GM18507 (cell line): Measurements from ENCODE around the gene FUZ.
A peak's percentile ranks its signal among the peaks of the same experiment; 100 is the strongest.

ENCODE experiments used
- DNase-seq: peaks from one replicate; pipeline ENCODE4 v3.0.0; 2011; ENCODE audit warnings: low read depth; ENCODE audit not compliant: insufficient read length; ENCODE audit errors: extremely low spot score
- FAIRE-seq: peaks from 2 replicates; lab custom pipeline; 2011; peaks lifted over from hg19 to GRCh38; lab: Jason Lieb, UNC

FUZ gene

DNA sequence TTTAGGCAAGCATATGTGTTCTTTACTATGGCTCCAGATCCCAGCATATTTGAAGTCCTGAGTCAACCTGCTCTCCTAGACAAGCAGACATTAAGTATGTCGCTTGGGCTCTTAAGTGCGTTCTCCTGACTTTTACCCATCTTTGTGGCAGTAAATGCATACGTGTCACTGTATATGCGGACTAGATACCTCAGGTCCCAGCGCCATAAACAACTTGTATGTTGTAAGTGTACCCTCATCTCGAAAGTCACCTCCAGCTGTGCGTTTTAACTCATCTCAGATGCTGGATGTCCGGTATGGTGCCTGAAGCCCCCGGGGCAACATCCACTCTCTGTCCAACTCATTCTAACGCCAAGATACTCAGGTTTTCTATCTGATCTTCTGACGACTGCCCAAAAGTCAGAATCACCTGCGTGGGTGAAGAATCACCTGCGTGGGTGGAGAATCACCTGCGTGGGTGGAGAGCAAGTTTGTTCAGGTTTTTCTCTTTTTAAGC is 39.6 kb upstream of the FUZ start:
- DNase-seq (no peak), FAIRE-seq (no peak)

DNA sequence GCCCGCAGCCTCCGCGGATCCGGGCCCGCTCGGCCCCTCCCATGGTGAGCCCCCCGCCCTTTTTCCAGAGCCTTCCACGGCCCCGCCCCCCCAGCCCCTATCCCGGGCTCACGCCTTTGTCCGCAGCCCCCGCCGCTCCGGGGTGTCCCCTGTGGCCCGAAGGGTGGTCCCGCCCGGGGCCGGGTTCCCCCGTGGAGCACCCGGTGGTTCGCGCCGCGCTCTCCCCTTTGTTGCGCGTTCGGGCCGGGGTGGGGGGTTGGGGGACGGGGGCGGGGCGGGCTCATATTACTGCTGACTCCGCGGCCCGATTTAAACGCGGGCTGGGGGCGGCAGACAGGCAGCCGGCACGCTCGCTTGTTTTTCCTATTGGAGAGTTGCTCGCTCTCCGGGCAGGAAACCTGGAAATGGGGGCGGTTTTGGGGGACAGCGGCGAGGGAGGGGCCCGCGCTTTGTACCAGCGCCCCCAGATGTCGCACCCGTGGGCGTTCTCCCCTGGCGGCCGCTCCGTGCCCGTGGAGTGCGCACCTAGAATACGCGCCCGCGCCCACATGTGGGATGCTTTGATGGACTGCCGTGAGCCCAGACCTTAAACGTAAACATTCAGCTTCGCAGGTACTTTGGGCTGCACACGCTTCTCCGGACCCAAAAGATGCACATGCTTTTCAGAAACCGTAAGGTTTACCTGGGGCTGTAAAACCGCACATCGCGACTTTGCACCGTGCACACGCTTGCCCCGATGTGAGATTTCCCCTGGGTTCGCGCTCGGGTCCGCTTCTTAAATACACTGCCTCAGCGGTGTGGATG is 38.6 kb upstream of the FUZ start:
- no peak for FAIRE-seq
- DNase-seq = no peak

DNA sequence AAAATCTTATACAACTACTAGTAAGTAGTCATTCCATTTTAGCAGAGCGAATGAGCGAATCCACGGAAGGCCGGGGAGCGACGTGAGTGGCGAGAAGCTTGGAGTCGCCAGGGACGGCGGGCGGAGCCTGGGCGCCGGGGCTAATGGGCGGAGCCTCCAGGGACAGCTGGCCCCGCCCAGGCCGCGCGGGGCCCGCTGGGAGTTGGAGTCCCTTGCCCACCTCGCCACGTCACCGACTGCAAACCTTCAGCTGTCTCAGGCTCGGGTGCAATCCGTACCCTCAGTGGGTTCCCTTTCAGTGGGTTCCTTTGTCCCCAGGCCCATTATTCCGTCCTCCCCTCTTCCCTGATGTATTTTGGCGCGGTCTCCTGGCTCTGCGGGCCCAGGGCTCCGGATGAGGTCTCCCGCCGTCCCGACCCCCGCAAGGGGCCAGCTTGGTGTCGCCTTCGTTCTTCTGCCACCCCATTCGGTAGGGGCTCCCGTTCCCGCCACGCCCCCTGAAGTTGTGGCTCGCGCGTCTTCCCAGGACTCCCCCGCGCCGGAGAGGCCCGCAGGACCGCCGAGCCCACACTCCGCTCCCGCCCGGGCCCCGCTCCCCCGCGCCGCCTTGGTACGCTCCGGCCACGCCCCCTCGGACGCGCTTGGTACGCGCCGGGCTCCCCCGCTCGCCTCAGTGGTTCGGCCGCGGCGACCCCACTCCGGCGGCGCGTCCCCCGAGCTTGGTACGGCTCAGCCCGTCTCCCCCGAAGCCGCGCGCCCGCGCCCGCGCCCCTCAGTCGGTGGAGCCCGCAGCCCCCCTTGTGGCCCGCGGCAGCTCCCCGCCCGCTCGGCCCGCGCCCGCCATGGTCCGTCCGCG is 37.6 kb upstream of the FUZ start, which contains the start of gene PTOV1:
Gene PTOV1 (plus strand): TSS at position 673 of the 856 bp plus-strand sequence.
- FAIRE-seq = peak; percentile 80
- peak; percentile 94 for DNase-seq

DNA sequence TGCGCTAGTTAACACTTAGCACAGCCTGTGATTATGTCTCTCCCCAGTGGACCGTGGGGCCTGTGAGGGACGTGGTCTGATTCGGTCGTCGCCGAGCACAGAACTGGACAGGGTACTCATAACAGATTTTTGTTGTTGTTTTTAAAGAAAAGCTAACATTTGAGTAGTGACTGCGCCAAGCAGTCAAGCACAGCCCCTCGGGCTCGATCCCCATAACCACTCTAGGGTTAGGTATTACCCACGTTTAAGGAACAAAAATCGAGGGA is 37.1 kb upstream of the FUZ start:
- no peak for FAIRE-seq
- no peak for DNase-seq

DNA sequence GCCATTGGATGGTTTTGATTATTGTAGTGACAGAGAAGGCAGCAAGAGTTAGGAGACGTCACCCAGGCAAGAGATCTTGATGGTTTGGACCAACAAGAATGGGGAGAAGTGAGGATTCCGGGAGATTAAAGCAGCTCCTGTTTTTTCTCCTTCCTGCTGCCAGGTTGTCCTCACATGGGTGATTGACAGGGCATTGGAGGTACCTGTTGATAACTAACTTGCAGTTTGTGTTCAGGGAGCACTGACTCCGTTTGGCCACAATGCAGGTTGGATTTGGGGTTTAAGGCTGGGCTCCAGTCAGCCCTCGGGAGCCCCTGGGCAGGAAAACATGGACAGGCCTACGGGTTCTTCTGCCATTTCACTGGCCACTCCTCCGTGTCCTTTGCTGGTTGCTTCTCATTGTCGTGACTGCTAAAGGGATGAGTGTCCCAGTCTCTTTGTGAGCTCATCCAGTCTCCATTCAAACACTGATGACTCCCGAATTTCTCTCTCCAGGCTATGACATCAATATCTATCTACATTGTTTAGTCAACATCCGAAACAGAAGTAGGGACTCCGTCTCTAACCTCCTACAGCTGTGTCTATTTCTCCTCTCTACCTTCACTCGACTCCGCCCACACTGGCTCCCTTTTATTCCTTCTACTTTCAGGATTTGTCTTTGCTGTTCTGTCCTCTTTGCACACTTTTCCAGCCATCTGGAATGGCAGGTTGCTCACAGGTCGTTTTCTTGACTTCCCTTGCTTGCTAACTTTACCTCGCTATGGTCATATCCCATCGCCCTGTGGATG is 36.5 kb upstream of the FUZ start:
- DNase-seq (no peak), FAIRE-seq (no peak)

DNA sequence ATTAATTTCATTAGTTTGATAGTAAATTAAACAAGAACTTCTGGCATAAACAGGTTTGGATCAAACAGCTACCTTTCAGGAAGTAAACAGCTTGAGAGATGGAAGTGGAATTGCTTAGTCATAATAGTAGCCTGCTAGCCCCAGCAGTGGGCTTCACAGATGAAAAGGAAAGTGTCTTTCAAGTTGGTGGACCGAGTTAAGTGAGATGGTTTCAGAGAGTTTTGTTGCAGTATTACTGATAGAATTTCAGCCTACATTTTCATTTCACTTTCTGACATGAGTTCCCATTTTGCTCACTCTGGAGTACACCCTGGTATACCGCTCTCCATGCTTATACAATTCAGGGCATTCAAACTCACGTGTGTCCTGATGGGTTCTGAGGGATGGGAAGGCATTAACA is 35.8 kb upstream of the FUZ start:
- FAIRE-seq (no peak), DNase-seq (no peak)

DNA sequence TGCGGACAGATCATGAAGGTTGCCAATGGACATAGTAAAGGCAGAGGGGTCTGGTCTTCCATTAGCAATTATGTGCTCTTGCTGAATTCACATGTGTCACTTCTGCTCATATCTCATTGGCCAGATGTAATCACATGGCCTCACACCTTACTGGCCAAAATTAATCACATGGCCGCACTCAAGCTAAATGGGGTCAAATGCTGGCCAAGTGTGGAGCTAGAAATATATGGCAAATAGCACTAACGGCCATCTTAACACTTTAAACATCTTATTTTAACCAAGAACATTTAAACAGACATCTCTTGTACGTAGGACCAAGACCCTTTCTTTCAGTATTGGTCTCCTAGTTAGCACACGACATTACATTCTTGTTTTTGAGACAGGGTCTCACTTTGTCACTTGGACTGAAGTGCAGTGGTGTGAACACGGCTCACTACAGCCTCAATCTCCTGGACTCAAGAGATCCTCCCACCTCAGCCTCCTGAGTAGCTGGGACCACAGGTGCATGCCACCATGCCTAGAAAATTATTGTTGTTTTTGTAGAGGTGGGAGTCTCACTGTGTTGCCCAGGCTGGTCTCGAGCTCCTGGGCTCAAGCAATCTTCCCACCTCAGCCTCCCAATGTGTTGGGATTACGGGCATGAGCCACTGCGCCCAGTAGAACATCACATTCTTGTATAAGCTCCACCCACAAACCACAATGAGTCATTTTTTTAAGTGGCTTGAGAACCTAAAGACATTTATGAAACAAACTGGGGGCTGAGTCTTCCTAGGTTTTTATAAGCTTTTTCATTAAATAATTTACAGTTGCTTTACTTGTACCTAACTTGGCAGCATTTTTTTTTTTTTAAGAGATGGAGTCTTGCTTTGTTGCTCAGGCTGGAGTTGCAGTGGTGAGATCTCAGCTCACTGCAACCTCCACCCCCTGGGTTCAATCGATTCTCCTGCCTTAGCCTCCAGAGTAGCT is 34.9 kb upstream of the FUZ start:
- DNase-seq (no peak), FAIRE-seq (no peak)

DNA sequence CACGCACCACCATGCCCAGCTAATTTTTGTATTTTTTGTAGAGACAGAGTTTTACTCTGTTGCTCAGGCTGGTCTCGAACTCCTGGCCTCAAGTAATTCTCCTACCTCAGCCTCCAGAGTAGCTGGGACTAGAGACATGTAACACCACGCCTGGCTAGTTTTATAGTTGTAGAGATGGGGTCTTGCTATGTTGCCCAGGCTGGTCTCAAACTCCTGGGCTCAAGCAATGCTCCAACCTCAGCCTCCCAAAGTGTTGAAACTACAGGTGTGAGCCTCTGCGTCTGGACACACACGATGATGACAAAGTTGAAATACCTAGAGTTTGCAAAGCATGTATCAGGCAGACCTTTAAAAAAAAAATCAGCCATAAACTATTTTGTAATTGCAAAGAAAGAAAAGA is 33.3 kb upstream of the FUZ start:
- no peak for FAIRE-seq
- no peak for DNase-seq

DNA sequence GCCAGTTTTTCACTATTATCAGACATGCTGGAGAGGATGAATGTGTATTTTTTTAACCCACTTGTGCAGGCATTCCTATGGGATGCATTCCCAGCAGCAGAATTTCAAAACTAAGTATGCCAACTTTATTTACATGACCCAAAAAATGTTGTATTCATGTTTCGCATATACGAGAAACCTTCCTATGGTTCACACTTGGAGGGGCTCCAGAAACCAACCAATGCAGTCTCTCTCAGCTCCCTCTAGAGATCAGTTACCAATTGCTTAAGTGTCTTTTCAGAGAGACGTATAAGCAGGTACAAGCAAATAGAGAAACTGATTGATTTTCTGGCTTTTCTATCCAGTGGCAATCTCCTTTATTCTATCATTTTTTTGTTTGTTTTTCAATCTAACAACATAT is 32.3 kb upstream of the FUZ start:
- FAIRE-seq (no peak), DNase-seq (no peak)

DNA sequence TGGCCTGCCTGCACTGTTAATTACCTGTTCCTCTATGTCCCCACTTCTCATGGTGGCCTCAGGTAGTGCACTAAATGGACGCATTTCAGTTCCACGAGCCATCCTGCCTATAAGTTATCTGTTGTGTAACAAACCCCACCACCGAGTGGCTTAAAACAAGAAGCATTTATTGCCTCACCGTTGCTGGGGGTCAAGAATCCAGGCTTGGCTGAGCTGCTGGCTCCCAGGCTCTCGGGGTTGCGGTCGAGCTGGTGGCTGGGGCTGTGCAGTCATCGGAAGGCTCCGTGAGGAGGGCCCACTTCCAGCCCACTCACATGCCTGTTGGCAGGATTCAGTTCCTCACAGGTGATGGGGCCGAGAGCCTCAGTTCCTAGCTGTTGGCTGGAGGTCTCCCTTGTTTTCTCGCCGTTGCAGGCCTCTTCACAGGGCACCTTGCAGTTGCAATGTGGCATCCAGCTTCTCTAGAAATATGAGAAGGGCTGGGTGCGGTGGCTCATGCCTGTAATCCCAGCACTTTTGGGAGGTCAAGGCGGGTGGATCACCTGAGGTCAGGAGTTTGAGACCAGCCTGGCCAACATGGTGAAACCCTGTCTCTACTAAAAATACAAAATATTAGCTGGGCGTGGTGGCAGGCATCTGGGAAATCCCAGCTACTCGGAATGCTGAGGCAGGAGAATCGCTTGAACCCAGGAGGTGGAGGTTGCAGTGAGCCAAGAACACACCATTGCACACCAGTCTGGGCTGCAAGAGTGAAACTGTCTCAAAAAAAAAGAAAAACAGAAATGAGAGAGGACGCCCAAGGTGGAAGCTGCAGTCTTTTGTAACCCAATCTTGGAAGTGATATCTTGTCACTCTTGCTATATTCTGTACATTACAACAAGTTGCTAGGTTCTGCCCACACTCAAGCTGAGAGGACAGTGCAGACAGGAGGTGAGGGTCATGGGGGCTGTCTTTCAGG is 31.3 kb upstream of the FUZ start:
- no peak for DNase-seq
- no peak for FAIRE-seq

DNA sequence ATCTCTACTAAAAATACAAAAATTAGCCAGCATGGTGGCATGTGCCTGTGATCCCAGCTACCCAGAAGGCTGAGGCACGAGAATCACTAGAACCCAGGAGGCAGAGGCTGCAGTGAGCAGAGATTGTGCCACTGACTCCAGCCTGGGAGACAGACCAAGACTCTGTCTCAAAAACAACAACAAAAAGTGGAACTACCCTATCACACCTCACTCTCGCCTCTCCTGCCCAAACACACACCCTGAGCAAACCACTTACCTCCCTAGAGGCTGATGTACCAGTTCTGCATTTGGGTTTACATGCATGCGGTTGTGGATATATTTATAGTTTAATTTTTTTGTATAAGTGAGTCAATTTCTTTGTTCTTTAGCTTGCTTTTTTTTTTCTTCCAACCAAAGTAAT is 30.2 kb upstream of the FUZ start:
- no peak for FAIRE-seq
- DNase-seq = no peak

DNA sequence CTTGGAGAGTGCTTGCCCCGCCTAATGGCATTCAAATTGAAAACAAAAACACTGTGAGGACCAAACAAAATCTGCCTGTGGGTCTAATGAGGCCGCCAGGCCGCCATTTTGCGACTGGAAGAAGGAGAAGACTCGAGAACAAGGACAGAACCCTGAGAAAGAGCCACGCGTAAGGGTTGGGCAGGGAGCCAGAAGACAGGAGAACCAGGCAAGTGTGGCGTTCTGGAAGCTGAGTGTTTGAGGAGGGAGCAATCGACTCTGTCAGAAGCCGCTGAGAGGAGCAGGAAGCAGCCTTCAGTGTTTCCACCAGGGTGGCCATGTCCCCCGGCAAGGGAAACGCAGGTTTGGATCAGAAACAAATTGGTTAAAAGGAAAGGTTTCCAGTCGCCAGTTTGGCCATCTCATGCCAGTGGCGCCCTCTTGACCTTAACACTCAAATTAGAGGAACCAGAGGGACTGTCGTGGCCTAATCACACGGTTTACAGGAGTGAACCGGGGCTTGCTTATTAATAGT is 27.7 kb upstream of the FUZ start:
- DNase-seq = no peak
- no peak for FAIRE-seq

DNA sequence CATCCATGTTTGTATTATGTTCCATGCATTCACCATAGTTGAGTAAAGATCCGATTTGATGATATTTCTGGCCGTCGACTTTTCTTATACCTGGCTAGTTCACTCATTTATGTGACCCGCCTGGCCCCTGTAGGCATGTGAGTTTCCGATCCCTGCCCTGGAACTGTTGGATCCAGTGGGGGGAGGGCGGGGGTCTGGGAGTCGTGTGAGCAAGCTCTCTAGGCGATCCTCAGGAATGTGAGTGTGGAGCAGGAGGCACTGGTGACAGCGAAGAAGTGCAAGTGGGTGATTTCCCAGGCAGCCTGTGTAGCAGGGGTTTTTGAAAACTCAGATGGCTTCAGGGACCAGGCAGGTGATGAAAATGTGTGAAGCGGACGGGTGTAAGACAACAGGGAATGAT is 27.2 kb upstream of the FUZ start:
- FAIRE-seq (no peak), DNase-seq (no peak)

DNA sequence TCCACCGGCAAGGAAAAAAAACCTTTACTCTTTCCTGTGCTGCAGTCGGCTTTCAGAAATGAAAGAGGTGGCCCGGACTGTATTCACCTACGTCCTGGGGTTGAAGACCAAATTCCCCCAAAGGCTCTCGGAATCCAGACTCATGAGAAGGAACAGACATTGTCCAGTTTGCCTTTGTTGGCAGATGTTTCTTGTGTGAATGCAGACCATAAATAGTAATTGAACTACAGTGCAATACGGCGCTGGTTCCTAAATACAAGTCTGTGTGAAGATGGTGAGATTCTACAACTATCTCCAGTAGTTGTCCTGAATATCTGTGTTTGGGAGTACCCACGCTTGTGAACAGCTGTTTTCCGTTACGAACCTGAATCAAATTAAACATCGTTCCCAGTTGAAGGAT is 26.6 kb upstream of the FUZ start:
- DNase-seq (no peak), FAIRE-seq (no peak)

DNA sequence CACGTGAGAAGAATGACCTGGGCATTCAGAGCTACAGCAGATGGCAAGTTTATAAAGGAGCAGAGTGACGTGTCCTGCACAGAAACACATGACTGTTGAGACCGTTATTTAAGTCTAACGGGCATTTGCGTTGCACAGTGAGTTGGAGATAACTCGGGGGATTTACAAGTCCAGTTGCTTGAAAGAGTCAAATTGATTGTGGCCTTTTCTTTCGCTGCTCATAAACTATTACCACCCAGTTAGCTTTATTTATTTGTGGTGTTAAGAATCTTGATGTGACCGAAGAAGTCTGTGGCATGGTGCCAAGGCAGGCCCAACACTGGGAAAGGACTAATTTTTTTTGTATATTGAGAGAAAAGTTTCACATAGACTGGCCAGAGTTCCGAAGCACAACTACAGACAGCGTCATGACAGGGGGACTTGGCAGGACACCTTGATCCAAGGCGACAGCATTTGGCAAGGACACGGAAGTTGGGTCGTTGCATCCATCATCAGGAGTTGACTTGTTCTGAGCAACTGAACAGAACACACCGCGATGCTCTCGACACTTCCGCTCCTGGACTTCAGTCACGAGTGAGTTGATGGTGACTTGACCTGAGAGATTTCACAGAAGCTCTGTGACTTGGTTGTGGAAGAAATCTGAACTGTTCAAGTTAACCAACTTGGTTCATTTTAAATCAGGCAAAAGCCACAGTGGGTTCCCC is 25.9 kb upstream of the FUZ start:
- FAIRE-seq = no peak
- DNase-seq = no peak

DNA sequence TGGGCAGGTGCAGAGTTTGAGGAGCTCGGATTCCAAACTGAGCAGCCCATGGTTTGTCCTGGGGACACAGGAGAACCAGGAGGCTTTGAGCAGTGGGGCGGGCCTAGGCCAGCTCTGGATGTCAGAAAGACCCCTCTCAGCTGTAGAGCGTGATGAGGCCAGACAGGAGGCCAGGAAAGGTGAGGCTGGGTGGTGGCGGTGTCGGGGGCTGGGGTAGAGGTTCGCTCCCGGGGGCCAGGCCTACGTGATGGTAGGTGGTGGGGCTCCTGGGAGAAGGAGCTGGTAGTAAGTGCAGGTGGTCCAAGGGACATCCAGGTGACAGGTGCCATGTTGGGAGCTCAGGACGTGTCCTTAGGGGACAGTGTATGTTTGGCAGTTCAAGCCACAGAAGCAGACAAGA is 24.3 kb upstream of the FUZ start:
- no peak for DNase-seq
- FAIRE-seq = no peak

DNA sequence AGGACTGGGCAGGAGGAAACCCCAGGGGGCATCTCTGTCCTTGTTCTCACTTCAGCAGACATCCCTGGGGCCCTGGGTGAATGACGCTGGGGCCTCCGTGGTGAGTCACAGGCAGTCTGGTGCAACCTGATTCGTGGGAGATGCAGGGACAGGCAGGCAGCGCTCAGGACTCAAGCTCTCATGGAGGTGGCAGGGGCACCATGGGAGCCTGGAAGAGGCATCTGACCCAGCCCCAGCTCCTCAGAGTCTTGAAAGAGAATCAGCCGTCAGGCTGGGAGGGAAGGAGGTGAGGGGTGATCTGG is 23.9 kb upstream of the FUZ start:
- FAIRE-seq (no peak), DNase-seq (no peak)
